ENCODE results near the gene GSDMA. TPM values are rescaled to one million over a fixed set of nuclear protein-coding genes. Genes with fewer than 3 reads are reported as not detected.

GSDMA gene
- total and polyA plus RNA-seq, 10 of the 15 experiments (the other 5 are each of a cell fraction or from before 2014, with no cell fraction given): 0.04 to 0.11 TPM; not detected in 8

GRCh38 chr17:39938140-39938869 is 24.5 kb upstream of the GSDMA start (continued):
- TF ChIP-seq PRDM15 (CRISPR knock-in tag; IDR thresholded peaks at IDR 0.05) (no peak), SP1 (IDR thresholded peaks at IDR 0.05; ENCODE audit: low read depth, low read length) (no peak), CREB1 (IDR thresholded peaks at IDR 0.05; ENCODE audit: low read depth) (no peak), ATF3 (IDR thresholded peaks at IDR 0.05; ENCODE audit: borderline replicate concordance, extremely low read depth, low read depth, low read length) (no peak), USF1 (IDR thresholded peaks at IDR 0.05; ENCODE audit: borderline replicate concordance, extremely low read length, insufficient read depth, low read depth, low read length) (no peak), MXI1 (IDR thresholded peaks at IDR 0.05; ENCODE audit: low read depth, low read length) (no peak), POLR2AphosphoS2 (IDR thresholded peaks at IDR 0.05; ENCODE audit: low read depth, low read length) (no peak), PKNOX1 (IDR thresholded peaks at IDR 0.05) (no peak), MYB (IDR thresholded peaks at IDR 0.05; ENCODE audit: borderline replicate concordance, low read depth, low read length) (no peak), CBFB (IDR thresholded peaks at IDR 0.05; ENCODE audit: low read depth) (no peak), MEF2A (IDR thresholded peaks at IDR 0.05; ENCODE audit: insufficient read depth, low read depth, low read length) (no peak), E2F4 (IDR thresholded peaks at IDR 0.05; ENCODE audit: low read depth, low read length) (no peak), JUNB (IDR thresholded peaks at IDR 0.05) (no peak; the same call in 1 of the 2 replicates), ELK1 (IDR thresholded peaks at IDR 0.05; ENCODE audit: low read depth, low read length) (no peak), ZBED1 (IDR thresholded peaks at IDR 0.05; ENCODE audit: borderline replicate concordance) (no peak), ZZZ3 (IDR thresholded peaks at IDR 0.05; ENCODE audit: control insufficient read depth, insufficient read length, low read depth) (no peak), RCOR1 (conservative IDR thresholded peaks at IDR 0.05; ENCODE audit: low read depth, low read length) (no peak), BCL3 (IDR thresholded peaks at IDR 0.05; ENCODE audit: borderline replicate concordance, insufficient read depth, low read depth, low read length, poor library complexity, severe bottlenecking) (peak; percentile 28), SUPT20H (IDR thresholded peaks at IDR 0.05; ENCODE audit: borderline replicate concordance, control insufficient read depth, low read depth, low read length) (no peak)

Measured in GM12878 (cell line).